Measurements from ENCODE around the gene CLDN16.

The CLDN16 gene

DNA sequence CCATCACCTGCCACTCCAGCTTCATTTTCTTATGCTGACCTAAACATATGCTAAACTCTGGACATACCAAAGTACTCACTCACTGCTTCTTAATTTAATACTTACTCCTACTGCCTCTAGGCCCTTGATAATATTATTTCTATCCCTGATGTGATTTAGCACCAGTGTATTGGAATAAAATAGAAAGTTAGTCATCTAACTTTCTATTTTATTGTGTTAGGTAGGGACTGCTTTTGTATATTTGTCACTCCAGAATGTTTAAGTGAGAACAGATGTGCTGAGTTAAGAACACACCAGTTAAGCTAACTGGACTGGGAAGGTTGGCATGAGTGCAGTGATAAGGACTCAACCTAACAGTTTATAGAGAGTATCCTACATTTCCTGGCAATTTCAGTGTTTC, 6.5 kb upstream of the CLDN16 start:
- DNase-seq: peak; percentile 15

DNA sequence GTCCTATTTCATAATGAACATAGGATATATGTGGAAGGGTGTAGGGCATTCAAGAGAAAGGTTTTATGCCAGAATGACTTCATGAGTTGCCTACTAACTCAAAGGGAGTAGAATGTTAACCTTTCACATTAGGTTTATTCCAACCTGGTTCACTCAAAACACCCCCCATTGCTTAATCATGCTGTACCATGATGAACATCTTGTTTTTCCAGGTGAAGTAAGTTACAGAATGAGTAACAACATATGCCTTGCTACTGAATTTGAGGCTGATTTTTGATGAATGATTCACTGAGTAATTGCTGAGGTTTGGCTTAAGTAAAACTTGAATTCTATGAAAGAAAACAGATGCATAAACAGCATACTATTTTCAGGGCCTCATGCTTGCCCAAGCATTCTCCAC, 5.9 kb upstream of the CLDN16 start:
- DNase-seq: peak; percentile 78

DNA sequence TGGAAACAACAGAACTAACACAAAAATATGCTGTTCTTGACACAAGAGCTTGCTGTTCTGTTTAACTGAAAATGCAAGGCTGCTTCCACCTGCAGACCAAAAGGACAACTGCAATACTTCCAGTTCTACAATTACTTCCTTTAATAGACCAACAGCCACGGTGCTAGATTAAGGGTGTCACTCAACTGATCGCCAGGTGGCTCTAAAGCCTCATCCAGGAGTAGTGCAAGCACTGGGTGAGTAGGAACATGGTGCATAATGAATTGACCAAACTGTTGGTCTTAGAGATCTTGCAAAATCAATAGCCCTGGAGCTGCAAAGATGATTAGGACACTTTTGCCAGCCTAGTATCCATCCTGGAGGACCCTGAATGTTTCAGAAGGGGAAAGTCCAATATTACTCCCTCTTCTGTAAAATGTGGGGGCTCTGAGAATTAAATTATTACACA, 3.6 kb upstream of the CLDN16 start:
- peak; percentile 34 for DNase-seq

DNA sequence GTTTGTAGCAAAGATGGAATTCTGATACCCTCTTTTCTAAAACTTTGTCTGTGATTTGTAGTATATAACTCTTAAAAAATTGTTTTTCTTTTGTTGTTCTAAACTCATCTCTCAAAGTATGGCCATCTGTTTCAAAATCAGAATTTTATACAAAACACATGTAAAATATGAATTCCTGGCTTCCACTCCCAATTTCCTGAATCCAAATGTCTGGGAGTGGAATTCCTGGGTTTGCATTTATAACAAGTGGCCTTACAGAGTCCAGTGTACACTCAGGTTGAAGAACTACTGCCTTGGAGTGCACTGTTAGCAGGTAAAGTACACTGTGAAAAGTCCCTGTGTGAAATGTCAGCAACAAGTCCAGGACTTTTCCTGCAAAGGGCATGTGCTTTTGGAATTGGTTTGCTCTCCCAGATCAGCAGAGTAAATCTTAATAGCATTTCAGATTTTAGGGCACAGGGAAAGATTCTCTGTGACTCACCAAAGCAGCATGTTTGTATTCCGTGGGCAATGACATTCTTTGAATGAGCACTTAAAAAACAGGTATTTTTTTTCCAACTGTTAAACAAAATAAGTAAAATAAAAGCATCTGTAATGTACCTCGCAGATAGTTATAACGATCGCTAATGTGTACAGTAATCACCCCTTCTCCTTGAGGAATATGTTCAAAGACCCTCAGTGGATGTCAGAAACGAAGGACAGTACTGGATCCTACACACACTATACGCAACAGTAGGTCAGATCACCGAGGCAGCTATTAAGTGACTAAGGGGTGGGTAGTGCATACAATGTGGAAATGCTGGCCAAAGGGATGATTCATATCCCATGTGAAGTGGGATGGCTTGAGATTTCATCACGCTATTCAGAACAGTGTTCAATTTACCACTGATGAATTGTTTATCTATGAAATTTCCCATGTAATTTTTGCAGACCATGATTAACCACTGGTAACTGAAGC, 2.0 kb upstream of the CLDN16 start:
- DNase-seq: peak; percentile 96

DNA sequence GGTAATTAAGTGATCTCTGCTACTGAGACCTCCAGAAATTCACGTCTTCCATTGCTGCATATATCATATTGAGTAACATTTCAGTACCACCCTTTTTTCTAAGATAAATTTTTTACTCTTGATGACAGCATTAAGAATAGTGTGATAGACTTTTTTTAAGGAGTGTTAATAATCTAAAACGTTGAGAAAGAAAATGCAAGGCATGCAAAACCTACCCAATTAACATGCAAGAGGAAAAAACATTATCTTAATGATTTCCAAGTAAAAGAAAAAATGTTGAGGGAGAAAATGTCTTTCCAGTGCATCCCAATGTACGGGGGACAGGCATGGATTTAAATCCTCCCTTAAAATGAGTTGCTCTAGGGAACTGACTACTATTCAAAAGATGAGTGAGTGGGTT, 740 bp downstream of the CLDN16 start:
- DNase-seq: no peak

DNA sequence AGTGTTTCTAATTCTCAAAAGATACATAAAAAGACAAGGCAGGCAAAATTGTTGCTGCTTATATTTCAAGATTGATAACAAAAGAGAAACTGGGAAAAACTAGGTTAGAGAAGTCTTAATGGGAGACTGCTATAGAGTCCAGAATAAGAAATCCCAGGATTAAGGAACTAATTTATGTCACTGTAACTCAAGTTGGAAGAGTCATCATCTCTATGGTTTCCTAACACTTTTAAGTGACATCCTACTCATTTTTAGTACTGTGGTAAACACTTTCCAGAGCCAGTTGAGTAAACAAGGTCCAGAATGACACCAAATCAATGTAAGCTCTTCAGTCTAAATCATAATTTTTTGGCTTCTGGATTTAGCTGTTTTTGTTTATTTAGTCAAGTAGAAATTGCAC, 8.0 kb downstream of the CLDN16 start:
- DNase-seq: no peak

DNA sequence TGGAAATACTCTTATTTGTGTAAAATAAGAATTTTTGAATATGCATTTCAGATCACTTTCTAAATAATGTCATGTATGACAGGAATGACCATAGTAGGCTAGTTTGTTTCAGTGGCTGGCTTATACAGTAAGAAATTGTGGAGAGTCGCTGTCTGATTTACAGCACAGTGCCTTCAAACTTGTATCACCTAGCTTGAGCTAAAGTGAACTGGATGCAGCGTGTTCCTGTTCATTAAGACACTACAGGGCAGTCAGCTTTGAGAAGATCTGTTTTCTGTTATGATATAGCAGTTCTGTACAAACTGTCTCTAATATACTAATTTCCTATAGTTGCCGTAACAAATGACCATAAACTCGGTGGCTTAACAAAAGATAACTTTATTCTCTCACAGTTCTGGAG, 9.9 kb downstream of the CLDN16 start:
- no peak for DNase-seq

DNA sequence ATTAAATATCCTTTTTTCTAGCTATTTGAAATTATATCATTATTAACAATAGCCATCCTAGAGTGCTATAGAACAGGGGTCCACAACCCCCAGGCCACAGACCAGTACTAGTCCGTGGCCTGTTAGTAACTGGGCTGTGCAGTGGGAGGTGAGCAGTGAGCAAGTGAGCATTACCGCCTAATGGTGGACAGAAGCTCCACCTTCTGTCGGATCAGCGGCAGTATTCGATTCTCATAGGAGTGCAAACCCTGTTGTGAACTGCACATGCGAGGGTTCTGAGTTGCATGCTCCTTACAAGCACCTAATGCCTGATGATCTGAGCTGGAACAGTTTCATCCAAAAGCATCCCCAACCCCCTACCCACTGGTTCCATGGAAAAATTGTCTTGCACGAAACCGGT, 11.7 kb downstream of the CLDN16 start:
- no peak for DNase-seq

DNA sequence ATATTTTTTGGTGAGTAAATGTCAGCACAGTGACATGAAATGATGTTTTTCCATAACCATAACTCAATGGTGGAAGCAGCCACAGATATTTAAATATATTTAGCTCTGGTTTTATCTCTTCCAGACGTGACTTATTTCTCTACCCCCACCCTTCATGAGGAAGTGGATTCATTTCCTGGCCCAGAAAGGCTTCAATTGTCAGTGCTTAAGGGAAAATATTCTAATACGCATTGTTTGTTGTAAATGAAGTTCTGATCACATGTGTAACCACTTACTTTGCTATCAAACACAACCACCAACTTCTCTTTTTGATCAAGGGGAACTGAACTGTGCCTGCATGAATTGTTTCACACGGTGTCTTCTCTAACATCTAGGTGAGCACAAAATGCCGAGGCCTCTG, 14.0 kb downstream of the CLDN16 start:
- DNase-seq: no peak

DNA sequence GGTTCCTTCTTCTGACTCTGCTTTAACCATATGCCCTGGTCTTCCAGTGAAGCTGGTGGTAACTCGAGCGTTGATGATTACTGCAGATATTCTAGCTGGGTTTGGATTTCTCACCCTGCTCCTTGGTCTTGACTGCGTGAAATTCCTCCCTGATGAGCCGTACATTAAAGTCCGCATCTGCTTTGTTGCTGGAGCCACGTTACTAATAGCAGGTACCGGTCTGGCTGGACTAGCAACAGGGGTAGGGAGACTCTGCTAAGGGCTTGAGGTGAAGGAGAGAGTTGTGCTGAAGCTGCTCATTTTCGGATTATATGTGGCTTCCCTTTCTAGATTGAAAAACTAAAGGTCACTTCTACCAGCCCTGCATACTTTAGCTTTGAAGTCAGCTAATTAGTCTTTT, 16.8 kb downstream of the CLDN16 start:
- no peak for DNase-seq

DNA sequence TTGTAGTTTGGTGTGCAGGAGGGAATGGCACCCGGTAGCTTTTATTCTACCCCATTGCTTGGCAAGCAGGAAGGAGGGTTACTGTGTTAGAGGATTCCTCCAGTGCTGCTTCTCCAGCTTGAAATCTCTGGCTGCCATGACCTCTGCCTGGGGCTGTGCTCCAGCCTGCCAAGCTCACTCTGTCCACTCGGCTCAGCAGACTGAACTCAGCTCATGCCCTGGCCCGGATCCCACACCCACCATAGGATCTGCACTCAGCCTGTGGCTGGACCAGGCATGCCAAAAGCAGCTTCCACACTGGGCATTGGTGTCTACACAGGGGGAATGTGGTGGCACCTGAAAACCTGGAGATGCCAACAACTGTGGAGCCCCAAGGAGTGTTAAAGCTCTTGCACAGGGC, 26.3 kb downstream of the CLDN16 start:
- DNase-seq: no peak

DNA sequence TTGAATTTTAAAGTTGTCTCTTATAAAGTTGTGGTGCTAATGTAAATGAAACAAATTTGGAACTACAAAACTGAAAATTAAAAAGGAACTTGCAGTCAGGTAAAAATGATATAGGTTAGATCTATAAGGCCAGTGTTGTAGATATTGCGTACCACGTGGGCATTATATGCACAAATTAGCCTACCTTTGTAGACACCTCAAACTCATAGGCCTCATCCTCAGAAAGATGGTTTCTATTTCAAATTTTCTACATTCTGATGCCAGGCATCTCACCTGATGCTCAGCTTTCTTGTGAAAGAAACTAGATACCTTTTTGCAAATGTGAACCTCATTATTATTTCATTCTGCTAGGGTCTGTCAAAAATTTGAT, 36.1 kb downstream of the CLDN16 start:
- no peak for DNase-seq

DNA sequence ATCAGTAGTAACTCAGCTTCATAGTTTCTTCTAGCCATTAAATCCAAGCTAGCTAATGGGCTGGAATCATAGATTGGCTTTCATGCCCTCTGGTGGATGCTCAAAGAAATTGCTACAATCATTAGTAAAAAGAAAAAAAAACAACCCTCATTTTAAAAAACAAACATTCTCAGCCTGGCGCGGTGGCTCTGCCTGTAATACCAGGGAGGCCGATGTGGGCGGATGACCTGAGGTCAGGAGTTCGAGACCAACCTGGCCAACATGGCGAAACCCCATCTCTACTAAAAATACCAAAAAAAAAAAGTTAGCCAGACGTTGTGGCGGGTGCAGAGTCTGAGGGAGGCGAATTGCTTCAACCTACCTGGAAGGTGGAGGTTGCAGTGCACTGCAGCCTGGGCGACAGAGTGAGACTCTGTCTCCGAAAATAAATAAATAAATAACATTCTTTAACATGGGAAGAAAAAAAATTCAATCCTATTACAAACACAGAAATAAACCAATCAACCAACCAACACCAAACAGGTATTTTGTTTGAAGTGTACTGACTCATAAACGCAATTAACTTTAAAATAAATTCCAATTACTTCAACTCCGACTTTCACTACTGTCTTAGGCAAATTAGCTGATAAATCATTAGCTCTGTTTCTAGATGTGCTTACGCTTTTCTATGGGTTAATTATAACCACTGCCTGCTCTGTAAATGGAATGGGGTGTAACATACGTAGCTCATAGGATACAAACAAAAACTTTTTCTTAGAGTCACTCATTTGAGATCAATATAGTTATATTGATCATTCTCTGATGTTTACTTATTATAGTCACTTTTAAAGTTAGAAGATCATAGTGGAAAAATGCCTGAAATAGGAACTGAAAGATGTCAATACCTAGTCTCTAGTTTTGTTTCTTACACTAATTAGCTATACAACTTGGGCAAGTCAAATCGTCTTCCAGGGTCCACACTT, 36.8 kb downstream of the CLDN16 start:
- DNase-seq: peak; percentile 68

DNA sequence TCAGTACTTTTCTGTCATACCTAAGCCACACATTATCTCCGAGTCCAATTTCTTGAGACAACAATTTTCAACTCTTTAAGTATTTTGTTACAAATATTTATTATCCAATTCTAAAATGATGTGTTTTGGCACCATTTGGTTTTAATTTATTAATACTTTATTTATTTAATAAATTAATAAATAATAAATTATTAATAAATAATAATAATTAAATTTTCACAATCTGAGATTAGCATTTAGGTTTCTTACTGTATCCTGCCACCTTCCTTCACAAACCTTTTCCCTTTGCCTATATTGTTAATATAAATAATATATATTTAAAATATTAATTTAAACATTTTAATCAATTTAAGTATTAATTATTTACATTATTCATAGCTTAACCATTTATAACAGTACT, 37.9 kb downstream of the CLDN16 start:
- no peak for DNase-seq

DNA sequence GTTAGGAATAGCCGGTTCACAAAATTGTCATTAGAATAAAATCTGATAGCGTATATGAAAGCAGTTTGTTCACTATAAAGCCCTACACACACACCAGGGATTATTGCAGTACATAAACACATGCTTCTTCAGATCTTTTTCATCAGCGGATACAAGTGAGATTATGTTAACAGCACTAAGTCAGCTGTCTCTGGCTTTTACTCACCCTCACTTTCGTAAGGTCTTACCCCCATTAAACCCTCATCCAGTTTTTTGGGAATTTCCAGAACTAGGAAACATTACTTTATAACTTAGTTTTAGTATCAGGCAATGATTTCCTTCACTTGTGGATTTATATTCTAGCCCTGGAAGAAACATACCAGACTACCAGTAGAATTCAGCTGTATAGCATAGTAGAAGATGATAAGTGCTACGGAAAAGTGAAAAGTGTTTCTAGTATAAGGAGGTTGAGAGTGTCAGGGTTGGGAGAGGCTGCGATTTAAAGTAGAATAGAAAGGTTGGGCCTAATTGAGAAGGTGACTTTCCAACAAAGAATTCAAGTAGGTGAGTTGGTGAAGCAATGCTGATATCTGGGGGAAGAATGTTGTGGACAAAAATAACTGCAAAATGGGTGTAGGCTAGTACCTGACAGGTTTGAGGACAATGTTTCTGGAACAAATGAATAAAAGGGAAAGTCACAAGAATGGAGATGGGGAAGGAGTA, 39.0 kb downstream of the CLDN16 start:
- DNase-seq: no peak

DNA sequence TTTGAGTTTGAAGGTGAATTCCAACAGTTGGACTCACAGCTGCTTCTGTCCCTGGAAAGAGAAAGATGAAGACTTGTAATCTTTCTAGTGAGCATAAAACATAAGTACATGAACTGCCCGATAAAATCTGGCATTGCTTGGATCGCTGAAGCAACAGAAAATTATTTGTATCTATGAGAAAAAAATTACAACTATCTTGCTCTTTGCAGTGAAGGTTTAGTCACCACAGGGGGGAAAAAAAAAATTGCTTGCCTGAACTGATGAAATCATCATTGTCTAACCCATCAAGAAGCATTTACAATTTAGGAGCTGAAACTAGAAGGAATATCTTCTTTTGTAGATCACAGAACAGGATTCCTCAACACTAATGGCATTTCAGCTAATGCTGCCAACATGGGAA, 41.7 kb downstream of the CLDN16 start:
- peak; percentile 54 for DNase-seq

DNA sequence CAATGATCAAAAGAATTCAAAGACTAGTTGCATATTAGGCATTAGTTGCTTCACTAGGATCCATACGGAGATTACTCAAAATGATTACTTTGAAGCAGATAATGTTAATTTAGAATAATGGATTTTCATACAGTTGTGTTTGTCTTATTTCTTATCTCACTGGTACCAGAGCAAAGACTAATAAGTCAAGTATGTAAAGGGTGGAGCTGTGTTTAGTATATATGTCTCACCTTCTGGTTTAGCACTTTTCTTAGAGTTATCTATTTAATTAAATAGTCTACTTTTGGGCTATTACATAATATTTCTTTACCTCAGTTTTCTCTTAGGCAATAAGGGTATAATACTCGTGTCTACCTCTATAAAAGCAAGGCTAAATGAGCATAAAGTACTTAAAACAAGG, 42.9 kb downstream of the CLDN16 start:
- no peak for DNase-seq

DNA sequence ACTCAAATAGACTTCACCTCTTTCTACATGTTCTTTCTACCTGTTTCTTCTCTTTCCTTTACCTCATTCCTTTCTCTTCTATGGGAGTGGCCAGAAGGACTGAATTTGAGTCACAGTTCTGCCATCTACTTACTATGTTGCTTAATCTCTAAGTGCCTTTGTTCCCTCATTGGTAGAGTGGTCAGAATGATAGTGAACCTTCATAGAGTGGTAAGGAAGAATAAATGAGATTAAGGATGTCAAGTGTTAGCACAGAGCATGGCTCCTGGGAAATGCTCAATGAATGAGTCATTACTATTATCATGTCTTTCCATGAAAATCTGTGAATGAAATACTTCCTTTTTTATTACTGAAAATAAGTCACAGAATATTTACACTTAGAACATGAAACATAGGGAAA, 44.3 kb downstream of the CLDN16 start:
- peak; percentile 42 for DNase-seq

DNA sequence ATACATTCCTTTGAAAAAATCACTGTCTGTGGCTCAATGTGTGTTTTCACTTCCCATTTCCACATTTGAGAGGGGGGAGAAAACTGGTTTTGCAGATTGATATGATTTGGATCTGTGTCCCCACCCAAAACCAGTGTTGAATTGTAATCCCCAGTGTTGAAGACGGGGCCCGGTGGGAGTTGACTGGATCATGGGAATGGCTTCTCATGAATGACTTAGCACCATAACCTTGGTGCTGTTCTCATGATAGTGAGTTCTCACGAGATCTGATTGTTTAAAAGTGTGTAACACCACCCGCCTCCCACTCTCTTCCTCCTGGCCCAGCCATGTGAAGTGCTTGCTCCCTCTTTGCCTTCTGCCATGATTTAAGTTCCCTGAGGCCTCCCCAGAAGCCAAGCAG, 45.7 kb downstream of the CLDN16 start:
- no peak for DNase-seq

DNA sequence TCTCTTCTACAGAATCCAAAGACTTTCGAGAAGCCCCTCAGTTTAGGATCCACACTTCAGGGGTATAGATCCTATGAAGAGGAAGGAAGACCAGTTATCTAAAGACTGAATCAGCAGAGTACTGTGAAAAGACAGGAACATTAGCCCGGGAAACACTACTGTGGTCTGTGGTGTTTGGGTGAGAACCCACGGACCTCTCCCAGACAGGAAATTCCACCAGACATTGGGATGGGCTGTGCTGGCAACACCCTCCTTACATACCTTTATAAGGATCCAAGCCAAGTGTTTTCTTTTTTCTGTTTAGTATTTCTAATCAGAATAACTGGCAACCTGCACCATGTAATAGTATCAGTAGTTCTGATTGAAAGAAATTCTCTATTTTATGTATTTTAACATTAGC, 47.7 kb downstream of the CLDN16 start:
- DNase-seq: peak; percentile 46

DNA sequence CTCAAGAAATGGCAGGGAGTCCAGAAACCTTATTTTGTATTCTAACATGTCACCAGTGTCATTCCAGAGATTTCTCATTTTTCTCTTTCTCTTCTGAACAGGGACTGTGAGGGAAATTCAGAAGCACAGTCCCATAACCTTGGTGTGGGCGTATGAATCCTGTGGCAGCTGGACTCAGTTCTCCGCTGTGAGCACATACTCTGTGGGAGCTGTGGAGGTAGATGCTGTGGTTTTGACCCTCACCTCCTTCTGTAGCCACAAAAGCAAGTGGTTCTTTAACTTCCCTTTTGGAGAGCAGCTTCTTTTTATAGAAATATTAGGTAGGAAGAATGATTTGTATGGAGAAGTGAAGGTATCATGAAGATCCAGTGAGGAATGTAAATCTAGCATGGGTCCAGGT, 48.4 kb downstream of the CLDN16 start:
- DNase-seq: no peak

DNA sequence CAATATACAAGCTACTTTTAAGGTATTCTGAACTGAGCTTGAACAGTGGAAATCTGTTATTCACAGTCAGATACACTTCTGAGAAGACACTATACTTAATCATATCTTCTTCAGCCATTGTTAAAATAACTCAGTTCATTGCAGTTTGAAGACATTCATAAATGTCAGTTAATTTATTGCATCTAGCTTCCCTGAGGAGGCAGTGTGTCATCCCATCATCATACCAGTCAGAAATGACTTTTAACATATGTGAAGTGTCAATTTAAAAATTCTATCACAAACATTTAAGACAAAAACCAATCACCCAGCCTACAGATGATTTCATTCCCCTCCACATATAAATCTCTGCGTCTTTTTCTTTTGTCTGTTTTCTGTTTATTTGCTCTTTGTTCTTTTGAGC, 54.3 kb downstream of the CLDN16 start:
- DNase-seq: no peak

DNA sequence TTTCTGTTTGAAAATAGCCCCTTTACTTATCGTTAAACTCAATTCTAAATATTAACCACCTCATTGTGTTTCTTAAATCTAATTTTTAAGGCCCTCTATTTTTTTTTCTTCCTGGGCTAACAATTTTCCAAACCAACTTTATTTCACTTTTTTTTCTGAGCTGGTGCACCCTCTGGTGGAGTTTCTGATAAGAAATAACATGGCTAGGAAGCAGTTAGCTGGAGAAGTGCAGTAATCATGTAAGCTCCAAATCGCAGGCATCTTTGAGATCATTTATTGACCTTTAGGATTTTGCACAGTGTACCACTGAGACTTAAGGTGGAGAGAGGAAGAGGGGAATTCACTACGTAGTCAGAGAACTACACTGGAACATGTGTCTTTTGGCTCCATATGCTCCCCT, 55.3 kb downstream of the CLDN16 start:
- DNase-seq: peak; percentile 11

Measured in fibroblast of skin of right biceps (primary cell).